Tibial nerve (tissue), 4 donors: ENCODE data around the gene SMOC1. TPM values are rescaled to one million over a fixed set of nuclear protein-coding genes. Genes with fewer than 3 reads are reported as not detected.

Experiments
- DNase-seq, 2 donors: peaks; one replicate each; pipeline ENCODE4 v3.0.0-alpha.2; 2019; ENCODE audit warnings: low spot score in 2 of 2
- H3K27ac ChIP-seq, 4 donors: fragments of 200-600 bp; sonication (generic) in 3 of 4; one replicate each; pipeline ENCODE4 v1.5.1; 2017 to 2019; ENCODE audit warnings: mild to moderate bottlenecking in 1 of 4
- H3K27me3 ChIP-seq, 2 donors: fragments of 200-600 bp; sonication (generic) in 1 of 2; one replicate each; pipeline versions ENCODE4 v1.5.1 to v1.6.0; 2017 to 2019
- H3K36me3 ChIP-seq, 3 donors: fragments of 200-600 bp; sonication (generic); one replicate each; pipeline ENCODE4 v1.5.1; 2018 to 2019
- H3K4me1 ChIP-seq, 4 donors: fragments of 200-600 bp; sonication (generic) in 3 of 4; one replicate each; pipeline ENCODE4 v1.5.1; 2017 to 2019
- H3K4me3 ChIP-seq, 4 donors: fragments of 200-600 bp; sonication (generic) in 3 of 4; one replicate each; pipeline ENCODE4 v1.5.1; 2017 to 2019; ENCODE audit warnings: mild to moderate bottlenecking in 1 of 4, moderate library complexity in 1 of 4
- H3K9me3 ChIP-seq, 4 donors: fragments of 200-600 bp; sonication (generic) in 3 of 4; one replicate each; pipeline ENCODE4 v1.5.1; 2017 to 2019
- CTCF ChIP-seq, 5 experiments: fragments of 200-600 bp in 3 of 5; fragments of 450-650 bp in 2 of 5; sonication (generic) in 3 of 5; IDR thresholded peaks; one replicate each; pipeline ENCODE4 v1.5.1; 2016 to 2019; ENCODE audit warnings: antibody characterized with exemption in 5 of 5, mild to moderate bottlenecking in 3 of 5, moderate library complexity in 2 of 5
- EP300 ChIP-seq, 2 donors: sonication (generic); formaldehyde crosslinking; IDR thresholded peaks; one replicate each; pipeline ENCODE4 v1.6.1; 2017; ENCODE audit warnings: antibody characterized with exemption in 2 of 2, mild to moderate bottlenecking in 1 of 2
- POLR2A ChIP-seq, 2 donors: fragments of 450-650 bp; IDR thresholded peaks; one replicate each; pipeline ENCODE4 v1.6.1; 2017; ENCODE audit warnings: antibody characterized with exemption in 2 of 2, mild to moderate bottlenecking in 2 of 2, moderate library complexity in 2 of 2
- WGBS, 2 donors: methylation state at CpG; one replicate each; pipeline ENCODE4 v1.1.5; 2018; 5-methylcytosine and 5-hydroxymethylcytosine counted together
- total RNA-seq, 4 donors: library from RNA; depleted of rRNA; stranded (reverse); fragments of >200 nt; gene quantifications; one replicate each; pipeline ENCODE4 v1.1.0, GENCODE V29; 2016

The SMOC1 gene
- total RNA-seq, 4 donors from 2014 or later = 6.0 to 14.4 (median 13.3) TPM

GRCh38 chr14:69878251-69878650, 965 bp upstream of the SMOC1 start:
- Histone ChIP-seq H3K36me3 (no peaks in the 10 kb centered on the region), H3K4me1 (peaks cover 0 to 25% (median 0%) of the 10 kb centered on the region in 4 donors), H3K27ac (no peak overlapping the region), H3K4me3 (no peak overlapping the region), H3K27me3 (peaks cover 0 to 32% of the 10 kb centered on the region in 2 donors), H3K9me3 (peaks cover 0 to 7% (median 0%) of the 10 kb centered on the region in 4 donors)
- 88 to 91% methylated on average over 8 to 9 of the region's 9 CpGs for WGBS, 2 donors
- TF ChIP-seq POLR2A (IDR thresholded peaks at IDR 0.05) = no peak
- no peak for TF ChIP-seq CTCF (IDR thresholded peaks at IDR 0.05)
- no peak for TF ChIP-seq EP300 (IDR thresholded peaks at IDR 0.05)
- no peak for DNase-seq

- Histone ChIP-seq H3K27ac (peak overlapping the region in 1 of 4 donors; percentile 21), H3K9me3 (no peaks in the 10 kb centered on the region), H3K4me3 (peak overlapping the region; percentile 18 to 57 (median 36)), H3K36me3 (no peaks in the 10 kb centered on the region), H3K4me1 (peaks cover 0 to 25% (median 0%) of the 10 kb centered on the region in 4 donors), H3K27me3 (peaks cover 0 to 32% of the 10 kb centered on the region in 2 donors)
- 5 to 6% methylated on average over 21 of the region's 21 CpGs for WGBS, 2 donors
- no peak for DNase-seq
- no peak for TF ChIP-seq POLR2A (IDR thresholded peaks at IDR 0.05)
- TF ChIP-seq EP300 (IDR thresholded peaks at IDR 0.05) = no peak
- TF ChIP-seq CTCF (IDR thresholded peaks at IDR 0.05) = no peak
Measured at GRCh38 chr14:69880044-69880487, 850 bp downstream of the SMOC1 start.

- WGBS, 2 donors = 59 to 65% methylated on average over 5 of the region's 5 CpGs
Measured at GRCh38 chr14:69880893-69881292, 1.7 kb downstream of the SMOC1 start.

GRCh38 chr14:69882116-69882864, 3.1 kb downstream of the SMOC1 start:
- DNase-seq = no peak
- 41 to 45% methylated on average over 11 of the region's 11 CpGs for WGBS, 2 donors
- Histone ChIP-seq H3K9me3 (no peaks in the 10 kb centered on the region), H3K36me3 (no peaks in the 10 kb centered on the region), H3K4me3 (no peak overlapping the region), H3K4me1 (peaks cover 0 to 25% (median 0%) of the 10 kb centered on the region in 4 donors), H3K27me3 (peaks cover 0 to 32% of the 10 kb centered on the region in 2 donors), H3K27ac (no peak overlapping the region)
- no peak for TF ChIP-seq CTCF (IDR thresholded peaks at IDR 0.05)
- TF ChIP-seq POLR2A (IDR thresholded peaks at IDR 0.05) = no peak
- no peak for TF ChIP-seq EP300 (IDR thresholded peaks at IDR 0.05)

More at GRCh38 chr14:69880893-69881292, 1.7 kb downstream of the SMOC1 start:
- peaks cover 0 to 25% (median 0%) of the 10 kb centered on the region in 4 donors for H3K4me1 ChIP-seq
- no peak for TF ChIP-seq CTCF (IDR thresholded peaks at IDR 0.05)
- no peak for TF ChIP-seq POLR2A (IDR thresholded peaks at IDR 0.05)
- TF ChIP-seq EP300 (IDR thresholded peaks at IDR 0.05) = no peak
- no peaks in the 10 kb centered on the region for H3K9me3 ChIP-seq
- H3K4me3 ChIP-seq = no peak overlapping the region
- no peak for DNase-seq
- H3K27me3 ChIP-seq = peaks cover 0 to 32% of the 10 kb centered on the region in 2 donors
- H3K36me3 ChIP-seq = no peaks in the 10 kb centered on the region
- H3K27ac ChIP-seq = no peak overlapping the region

- peaks cover 0 to 32% of the 10 kb centered on the region in 2 donors for H3K27me3 ChIP-seq
- H3K9me3 ChIP-seq = no peaks in the 10 kb centered on the region
- no peak overlapping the region for H3K4me3 ChIP-seq
- DNase-seq = no peak
- no peaks in the 10 kb centered on the region for H3K36me3 ChIP-seq
- WGBS, 2 donors = 92% methylated on average over 2 of the region's 2 CpGs
- peaks cover 0 to 21% (median 0%) of the 10 kb centered on the region in 4 donors for H3K4me1 ChIP-seq
- H3K27ac ChIP-seq = no peak overlapping the region
- TF ChIP-seq CTCF (IDR thresholded peaks at IDR 0.05) = no peak
- no peak for TF ChIP-seq POLR2A (IDR thresholded peaks at IDR 0.05)
- TF ChIP-seq EP300 (IDR thresholded peaks at IDR 0.05) = no peak
Measured at GRCh38 chr14:69882915-69883314, 3.7 kb downstream of the SMOC1 start.
